Stimulated activated CD4-positive, alpha-beta T cell treated with anti-CD3 and anti-CD28 coated beads, Interleukin-12 subunit alpha, Interleukin-12 subunit beta, amount 100 ng/mL, for 24 hours (primary cell): ENCODE results near the gene CHST15.
A peak's percentile ranks its signal among the peaks of the same experiment; 100 is the strongest.
"Not testable (repeated sequence)": the region's sequence is repeated elsewhere in the genome, so short reads cannot be mapped to it uniquely, and the experiment has no call there.

ENCODE experiments used
- DNase-seq, 2 experiments: peaks; one replicate each; pipeline ENCODE4 v3.0.0-alpha.2; 2020; ENCODE audit warnings: low read depth in 2 of 2

The CHST15 gene

GRCh38 chr10:124098575-124098974, 5.2 kb upstream of the CHST15 start:
- DNase-seq, result no peak

- no peak for DNase-seq
Measured at GRCh38 chr10:124097883-124098282, 4.5 kb upstream of the CHST15 start.

DNA sequence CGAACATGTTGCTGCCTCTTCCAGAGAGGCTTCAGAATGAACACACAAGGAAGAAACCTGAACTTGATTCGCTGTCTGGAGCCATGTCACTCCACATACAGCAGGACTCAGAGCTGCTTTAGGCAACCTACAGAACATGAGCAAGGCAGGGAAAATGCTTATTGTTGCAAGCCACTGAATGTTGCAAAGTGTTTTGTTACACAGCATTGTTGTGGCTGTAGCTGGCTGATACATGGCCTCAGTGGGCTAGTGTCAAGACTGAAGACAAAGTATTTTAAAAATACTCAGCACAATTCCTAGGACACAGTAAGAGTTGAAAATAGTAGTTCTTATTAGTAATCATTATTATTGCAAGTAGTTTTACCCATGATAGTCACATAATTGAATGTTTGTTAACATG, 3.1 kb upstream of the CHST15 start:
- DNase-seq, result no peak

GRCh38 chr10:124095801-124096200, 2.4 kb upstream of the CHST15 start:
- DNase-seq, result not testable (repeated sequence)

- DNase-seq, result no peak
Measured at GRCh38 chr10:124095096-124095495, 1.7 kb upstream of the CHST15 start.

GRCh38 chr10:124094419-124094785, 1.0 kb upstream of the CHST15 start:
- no peak for DNase-seq

DNA sequence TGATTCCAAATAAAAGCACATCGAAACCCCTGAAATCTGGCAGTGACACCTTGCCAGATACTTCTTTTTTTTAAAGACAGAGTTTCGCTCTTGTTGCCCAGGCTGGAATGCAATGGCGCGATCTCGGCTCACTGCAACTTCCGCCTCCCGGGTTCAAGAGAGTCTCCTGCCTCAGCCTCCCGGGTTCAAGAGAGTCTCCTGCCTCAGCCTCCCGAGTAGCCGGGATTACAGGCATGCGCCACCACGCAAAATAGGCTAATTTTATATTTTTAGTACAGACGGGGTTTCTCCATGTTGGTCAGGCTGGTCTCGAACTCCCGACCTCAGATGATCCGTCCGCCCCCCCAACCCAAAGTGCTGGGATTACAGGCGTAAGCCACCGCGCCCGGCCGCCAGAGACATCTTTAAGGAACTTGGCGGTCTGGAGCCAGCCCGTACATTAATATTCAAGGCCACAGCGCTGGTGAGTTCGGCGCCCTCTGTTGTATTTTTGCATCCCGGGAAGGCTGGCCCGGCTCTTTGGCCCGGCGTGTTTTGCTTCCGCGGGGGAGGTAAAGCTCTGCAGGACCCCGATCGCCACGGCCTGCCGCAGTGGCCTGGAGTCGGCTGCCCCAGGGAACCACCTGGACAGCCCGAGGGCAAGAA, 498 bp upstream of the CHST15 start:
- DNase-seq, result not testable (repeated sequence)

GRCh38 chr10:124092250-124092859, 1.0 kb downstream of the CHST15 start:
- DNase-seq, result peak in 1 of 2 experiments; percentile 28

GRCh38 chr10:124091646-124092249, 1.6 kb downstream of the CHST15 start:
- DNase-seq, result no peak

DNA sequence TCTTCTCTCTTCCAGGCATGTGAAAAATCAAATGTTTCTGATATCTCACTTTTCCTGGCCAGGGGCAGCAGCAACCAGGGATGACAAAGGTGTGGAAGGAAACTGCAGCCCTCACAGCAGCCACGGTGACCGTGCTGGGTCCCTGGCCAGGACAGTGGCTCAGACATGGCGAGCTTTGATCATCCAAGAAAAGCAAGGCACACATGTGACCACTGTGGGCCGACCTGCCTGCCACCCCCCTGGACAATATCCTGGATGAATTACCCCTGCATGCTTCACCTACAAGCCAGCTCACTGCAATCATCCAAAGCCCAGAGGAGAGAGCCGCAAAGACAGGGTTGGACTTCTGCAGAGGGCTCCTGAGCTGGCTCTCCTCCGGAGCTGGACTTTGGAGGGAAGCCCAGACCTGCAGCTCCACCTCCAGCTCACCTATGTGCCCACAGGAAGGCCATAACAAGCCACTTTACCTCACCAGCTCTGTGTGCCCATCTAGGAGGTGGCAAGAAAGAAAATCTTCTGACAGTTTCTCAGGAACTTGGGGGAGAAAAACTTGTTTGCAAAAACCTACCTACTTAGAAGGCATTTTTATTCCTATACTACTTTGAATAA, 2.7 kb downstream of the CHST15 start:
- no peak for DNase-seq

- DNase-seq, result no peak
Measured at GRCh38 chr10:124089859-124090258, 3.5 kb downstream of the CHST15 start.

DNA sequence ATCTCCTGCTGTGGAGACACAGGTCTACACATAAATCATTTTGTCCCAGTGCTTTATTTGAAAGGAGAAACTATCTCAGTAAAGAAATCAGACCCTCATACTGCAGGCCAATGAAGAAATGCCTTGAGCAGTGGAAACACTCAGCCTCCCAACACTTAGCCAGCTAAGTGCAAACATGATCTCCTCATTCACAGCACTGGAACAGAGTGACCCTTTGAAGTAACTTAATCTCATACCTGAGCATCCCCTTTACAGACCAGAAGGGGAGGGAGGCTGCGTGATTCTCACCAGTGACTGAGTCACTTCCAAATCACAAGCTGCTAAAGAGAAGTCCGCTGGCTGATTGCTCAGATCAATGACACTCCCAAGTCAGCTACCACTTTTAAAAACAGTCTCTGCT, 4.5 kb downstream of the CHST15 start:
- no peak for DNase-seq

- no peak for DNase-seq
Measured at GRCh38 chr10:124087672-124088634, 5.4 kb downstream of the CHST15 start.

DNA sequence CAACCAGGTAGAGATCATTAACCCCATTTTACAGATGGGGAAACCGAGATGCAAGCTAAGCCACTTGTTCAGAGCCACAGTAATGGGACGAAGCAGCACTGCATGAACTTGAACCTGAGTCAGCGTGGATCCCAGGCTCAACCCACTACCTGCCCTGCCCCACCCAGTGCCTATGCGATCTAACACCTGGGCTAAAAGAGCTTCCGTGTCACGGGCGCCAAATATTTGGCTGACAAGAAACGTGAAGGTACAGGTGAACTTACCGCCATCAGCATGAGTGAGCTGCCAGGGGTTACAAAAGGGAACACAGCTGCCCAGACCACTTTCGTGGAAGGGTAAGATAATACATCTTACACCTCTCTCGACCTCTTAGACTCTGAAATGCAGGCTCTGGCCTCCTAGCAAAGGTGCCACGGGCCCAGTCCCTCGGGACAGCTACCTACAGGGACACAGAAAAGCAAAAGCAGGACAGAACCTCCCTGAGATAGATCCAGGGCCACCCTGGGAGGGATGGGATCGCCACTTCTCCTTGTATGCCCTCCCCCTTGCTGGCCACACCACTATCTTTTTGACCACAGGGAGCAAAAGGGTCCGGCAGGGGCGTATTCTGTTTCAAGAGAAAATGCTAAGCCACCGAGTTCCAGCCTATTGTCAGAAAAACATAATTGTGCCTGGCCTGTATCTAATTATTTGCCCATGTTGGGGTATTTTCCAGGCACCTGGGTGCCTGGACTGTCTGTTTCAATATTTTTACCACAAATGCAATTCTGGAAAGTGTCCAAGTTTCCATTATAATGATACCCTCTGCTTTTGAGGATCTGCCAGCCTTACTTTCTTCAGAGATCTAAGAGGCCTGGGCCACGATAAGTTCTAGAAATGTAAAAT, 6.4 kb downstream of the CHST15 start:
- DNase-seq, result no peak

- no peak for DNase-seq
Measured at GRCh38 chr10:124086097-124086710, 7.2 kb downstream of the CHST15 start.

GRCh38 chr10:124085680-124086079, 7.7 kb downstream of the CHST15 start:
- DNase-seq, result no peak

- no peak for DNase-seq
Measured at GRCh38 chr10:124084708-124085107, 8.7 kb downstream of the CHST15 start.

DNA sequence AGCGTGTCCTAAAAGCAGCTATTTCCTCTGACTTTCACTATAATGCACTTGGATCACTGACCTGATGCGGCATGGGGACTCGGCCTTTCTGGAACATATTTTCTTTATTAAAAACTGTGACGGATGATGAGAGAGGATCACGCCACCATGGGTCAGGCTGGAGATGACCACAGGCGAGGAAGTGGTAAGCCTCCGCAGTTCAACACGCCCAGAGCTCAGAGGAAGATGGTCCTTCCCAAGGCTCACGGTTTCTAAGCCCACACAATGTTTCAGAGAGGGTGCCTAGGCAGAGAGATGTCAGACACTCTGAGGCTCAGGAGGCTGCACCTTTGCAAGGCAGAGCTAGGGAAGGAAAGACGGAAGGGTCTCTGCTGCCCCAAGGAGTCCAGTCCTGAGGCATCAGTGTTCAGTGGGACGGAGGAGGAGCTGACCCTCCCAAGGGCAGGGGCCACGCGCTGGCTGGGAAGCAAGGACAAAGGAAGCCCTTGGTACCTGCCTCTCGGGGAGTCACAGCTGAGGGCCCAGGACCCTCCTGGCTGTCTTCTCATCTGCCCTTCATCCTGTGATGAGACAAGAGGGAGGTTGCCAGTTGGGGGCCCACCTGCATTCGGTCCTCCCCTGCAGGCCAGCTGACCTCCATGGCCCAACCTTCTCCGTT, 9.5 kb downstream of the CHST15 start:
- DNase-seq, result no peak

- no peak for DNase-seq
Measured at GRCh38 chr10:124083047-124083739, 10.2 kb downstream of the CHST15 start.
